ENCODE data around the gene BANF2. TPM values are rescaled to one million over a fixed set of nuclear protein-coding genes. Genes with fewer than 3 reads are reported as not detected.

BANF2 gene
- total and polyA plus RNA-seq, 2 donors, result 0.14 to 0.25 TPM

DNA sequence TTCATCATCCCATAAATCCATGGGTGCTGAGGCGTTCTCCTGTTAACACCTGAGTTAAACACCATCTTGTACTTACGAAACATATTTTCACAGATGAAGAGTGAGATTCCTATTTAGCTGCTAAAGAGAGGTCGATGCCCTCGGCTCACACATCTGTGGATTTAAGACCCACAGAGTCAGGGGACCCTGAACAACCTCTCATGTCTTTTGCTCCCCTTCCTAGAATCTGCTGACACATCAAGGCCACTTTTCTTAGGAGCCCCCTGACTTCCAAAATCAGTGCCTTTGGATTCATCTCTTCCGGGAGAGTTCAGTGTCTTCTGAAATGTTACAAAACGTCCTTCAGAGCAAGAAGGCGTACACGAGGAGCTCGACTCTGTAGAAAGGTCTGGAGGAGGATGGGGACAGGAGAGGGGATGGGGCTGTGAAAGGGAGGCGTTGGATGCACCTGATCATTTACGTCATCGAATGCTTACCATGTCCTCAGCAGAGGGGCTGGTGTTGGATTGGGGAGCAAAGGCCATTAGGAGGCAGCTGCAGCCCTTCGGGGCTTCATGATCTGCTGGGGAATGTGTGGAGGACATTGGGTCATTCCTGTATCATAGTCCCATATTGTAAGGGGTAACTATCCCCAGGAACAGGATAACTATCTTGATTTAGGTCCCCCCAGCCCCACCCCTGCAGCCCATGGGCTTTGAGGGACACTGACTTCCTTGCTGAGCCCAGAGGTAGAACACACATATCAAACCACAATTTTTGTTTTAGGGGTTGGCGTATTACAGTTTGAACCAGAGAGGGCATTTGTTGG is 22.9 kb downstream of the BANF2 start:
- Histone ChIP-seq H3K4me1 (ENCODE audit: control insufficient read depth in 2 of 2, insufficient read depth in 2 of 2, low read length in 2 of 2) (no peaks in the 10 kb centered on the region), H3K4me3 (ENCODE audit: low read length in 2 of 2) (no peak overlapping the region), H3K27me3 (ENCODE audit: control insufficient read depth in 2 of 2, insufficient read depth in 1 of 2, low read length in 1 of 2) (peaks cover 0 to 4% of the 10 kb centered on the region in 2 donors), H3K9me3 (ENCODE audit: control insufficient read depth in 2 of 2, insufficient read depth in 1 of 2, low read length in 1 of 2) (peaks cover 0 to 1% of the 10 kb centered on the region in 2 donors), H3K27ac (ENCODE audit: low read depth in 1 of 2, low read length in 1 of 2) (no peak overlapping the region), H3K36me3 (ENCODE audit: control insufficient read depth in 2 of 2, insufficient read depth in 2 of 2, low read length in 1 of 2) (no peaks in the 10 kb centered on the region)
- DNase-seq (ENCODE audit: low read depth in 6 of 9, low spot score in 9 of 9), result no peak
- WGBS, result 91% methylated on average over 14 of the region's 14 CpGs

DNA sequence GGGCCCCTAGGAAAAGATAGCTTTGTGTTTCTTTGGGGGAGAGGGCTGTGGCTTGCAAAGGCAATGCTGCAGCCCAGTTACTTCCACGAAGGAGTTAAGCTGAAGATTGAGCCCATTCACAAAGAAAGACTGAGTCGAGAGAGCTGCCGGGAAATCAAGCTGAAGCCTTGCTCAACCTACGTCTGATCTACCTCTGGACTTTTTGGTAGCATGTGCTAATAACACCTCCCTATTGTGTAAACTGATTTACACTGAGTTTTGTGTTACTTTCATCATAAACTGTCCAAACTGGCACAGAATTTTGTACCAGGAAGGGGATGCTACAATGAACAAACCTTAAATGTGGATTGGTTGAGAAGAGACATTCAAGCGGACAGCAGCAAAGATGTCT is 23.5 kb downstream of the BANF2 start:
- peaks cover 0 to 1% of the 10 kb centered on the region in 2 donors for H3K9me3 ChIP-seq (ENCODE audit: control insufficient read depth in 2 of 2, insufficient read depth in 1 of 2, low read length in 1 of 2)
- no peaks in the 10 kb centered on the region for H3K4me1 ChIP-seq (ENCODE audit: control insufficient read depth in 2 of 2, insufficient read depth in 2 of 2, low read length in 2 of 2)
- no peaks in the 10 kb centered on the region for H3K36me3 ChIP-seq (ENCODE audit: control insufficient read depth in 2 of 2, insufficient read depth in 2 of 2, low read length in 1 of 2)
- 96% methylated on average over 5 of the region's 5 CpGs for WGBS
- no peak for DNase-seq (ENCODE audit: low read depth in 6 of 9, low spot score in 9 of 9)
- H3K27ac ChIP-seq (ENCODE audit: low read depth in 1 of 2, low read length in 1 of 2), result no peak overlapping the region
- peaks cover 0 to 4% of the 10 kb centered on the region in 2 donors for H3K27me3 ChIP-seq (ENCODE audit: control insufficient read depth in 2 of 2, insufficient read depth in 1 of 2, low read length in 1 of 2)
- no peak overlapping the region for H3K4me3 ChIP-seq (ENCODE audit: low read length in 2 of 2)

DNA sequence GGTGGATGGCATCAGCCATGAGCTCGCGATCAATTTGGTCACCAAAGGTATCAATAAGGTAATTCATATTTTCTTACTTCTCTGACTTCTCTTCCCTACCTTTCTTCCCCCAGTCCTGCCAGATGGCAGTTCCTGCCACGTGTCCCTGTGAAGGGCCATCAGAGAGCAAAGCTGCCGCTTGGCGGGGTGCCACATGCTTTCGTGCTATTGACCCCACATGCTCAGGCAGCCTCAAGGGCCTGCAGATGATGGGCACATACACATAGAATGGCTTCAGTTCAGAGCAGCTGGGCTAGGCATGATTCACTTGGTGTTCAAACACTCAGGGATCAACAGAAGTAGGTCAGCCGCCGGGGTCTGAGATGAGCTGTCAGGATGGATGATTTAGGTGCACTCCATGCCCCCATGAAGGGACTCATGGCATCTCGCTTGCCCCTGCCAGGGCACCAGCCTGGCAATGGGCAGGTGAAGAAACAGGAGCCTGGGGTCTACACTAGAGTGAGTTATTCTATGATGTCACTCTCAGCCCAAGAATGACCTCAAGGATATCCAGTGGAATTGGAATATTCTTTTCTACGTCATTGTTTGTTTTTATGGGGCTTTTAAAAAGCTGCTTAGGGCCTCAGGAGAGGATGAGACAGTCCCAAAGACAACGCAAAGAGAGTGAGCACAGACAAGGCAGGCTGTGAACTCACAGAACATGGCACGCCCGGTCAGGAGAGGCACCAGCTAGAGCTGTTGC is 25.5 kb downstream of the BANF2 start:
- DNase-seq (ENCODE audit: low read depth in 6 of 9, low spot score in 9 of 9), result no peak
- 92% methylated on average over 13 of the region's 13 CpGs for WGBS

DNA sequence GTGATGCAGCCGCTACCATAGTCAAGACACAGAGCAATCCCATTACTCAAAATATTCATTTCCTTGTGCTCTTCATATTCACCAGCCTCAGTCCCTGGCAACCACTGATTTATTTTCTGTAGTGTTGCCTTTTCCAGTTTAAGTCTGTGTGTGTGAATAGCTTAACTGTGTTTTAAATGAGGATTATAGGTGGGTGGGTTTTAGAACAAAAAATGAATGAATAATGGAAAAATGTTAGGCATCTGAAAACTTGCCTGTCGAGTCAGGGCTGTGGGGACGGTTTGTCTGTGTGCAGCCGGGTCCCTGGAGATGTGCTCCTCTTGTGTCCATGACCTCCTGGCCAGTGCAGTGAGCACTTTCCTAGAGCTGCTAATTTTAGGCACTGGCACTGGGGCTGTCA is 27.1 kb downstream of the BANF2 start:
- no peaks in the 10 kb centered on the region for H3K4me1 ChIP-seq (ENCODE audit: control insufficient read depth in 2 of 2, insufficient read depth in 2 of 2, low read length in 2 of 2)
- WGBS, result 91% methylated on average over 4 of the region's 4 CpGs
- no peak overlapping the region for H3K27ac ChIP-seq (ENCODE audit: low read depth in 1 of 2, low read length in 1 of 2)
- no peak overlapping the region for H3K4me3 ChIP-seq (ENCODE audit: low read length in 2 of 2)
- H3K27me3 ChIP-seq (ENCODE audit: control insufficient read depth in 2 of 2, insufficient read depth in 1 of 2, low read length in 1 of 2), result peaks cover 0 to 8% of the 10 kb centered on the region in 2 donors
- H3K9me3 ChIP-seq (ENCODE audit: control insufficient read depth in 2 of 2, insufficient read depth in 1 of 2, low read length in 1 of 2), result peaks cover 0 to 1% of the 10 kb centered on the region in 2 donors
- no peaks in the 10 kb centered on the region for H3K36me3 ChIP-seq (ENCODE audit: control insufficient read depth in 2 of 2, insufficient read depth in 2 of 2, low read length in 1 of 2)
- no peak for DNase-seq (ENCODE audit: low read depth in 6 of 9, low spot score in 9 of 9)

More for the DNA sequence above, 25.5 kb downstream of the BANF2 start:
- H3K4me1 ChIP-seq (ENCODE audit: control insufficient read depth in 2 of 2, insufficient read depth in 2 of 2, low read length in 2 of 2), result no peaks in the 10 kb centered on the region
- no peak overlapping the region for H3K4me3 ChIP-seq (ENCODE audit: low read length in 2 of 2)
- H3K36me3 ChIP-seq (ENCODE audit: control insufficient read depth in 2 of 2, insufficient read depth in 2 of 2, low read length in 1 of 2), result no peaks in the 10 kb centered on the region
- H3K27ac ChIP-seq (ENCODE audit: low read depth in 1 of 2, low read length in 1 of 2), result no peak overlapping the region
- peaks cover 0 to 7% of the 10 kb centered on the region in 2 donors for H3K27me3 ChIP-seq (ENCODE audit: control insufficient read depth in 2 of 2, insufficient read depth in 1 of 2, low read length in 1 of 2)
- peaks cover 0 to 1% of the 10 kb centered on the region in 2 donors for H3K9me3 ChIP-seq (ENCODE audit: control insufficient read depth in 2 of 2, insufficient read depth in 1 of 2, low read length in 1 of 2)

DNA sequence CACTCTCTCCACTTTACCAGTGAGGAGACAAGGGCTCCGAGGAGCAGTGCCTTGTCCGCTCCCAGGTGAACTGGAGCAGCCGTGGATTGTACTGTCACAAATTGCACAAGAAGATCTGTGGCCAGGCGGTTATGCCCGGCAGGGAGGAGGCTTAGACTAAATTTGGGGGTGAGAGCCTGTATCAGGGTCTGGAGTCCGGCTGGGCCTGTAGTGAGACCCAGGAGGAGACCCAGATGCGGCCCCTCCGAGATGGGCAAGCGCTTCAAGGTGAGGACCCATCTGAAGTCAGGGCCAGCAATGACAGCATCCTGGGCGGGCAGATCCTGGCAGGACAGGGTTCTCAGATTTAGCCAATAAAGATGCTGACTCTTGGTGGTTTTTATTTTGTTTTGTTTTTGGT is 27.6 kb downstream of the BANF2 start:
- Histone ChIP-seq H3K27me3 (ENCODE audit: control insufficient read depth in 2 of 2, insufficient read depth in 1 of 2, low read length in 1 of 2) (peaks cover 0 to 8% of the 10 kb centered on the region in 2 donors), H3K36me3 (ENCODE audit: control insufficient read depth in 2 of 2, insufficient read depth in 2 of 2, low read length in 1 of 2) (no peaks in the 10 kb centered on the region), H3K27ac (ENCODE audit: low read depth in 1 of 2, low read length in 1 of 2) (no peak overlapping the region), H3K4me3 (ENCODE audit: low read length in 2 of 2) (no peak overlapping the region), H3K9me3 (ENCODE audit: control insufficient read depth in 2 of 2, insufficient read depth in 1 of 2, low read length in 1 of 2) (peaks cover 0 to 1% of the 10 kb centered on the region in 2 donors), H3K4me1 (ENCODE audit: control insufficient read depth in 2 of 2, insufficient read depth in 2 of 2, low read length in 2 of 2) (no peaks in the 10 kb centered on the region)
- WGBS, result 98% methylated on average over 10 of the region's 10 CpGs
- no peak for DNase-seq (ENCODE audit: low read depth in 6 of 9, low spot score in 9 of 9)

DNA sequence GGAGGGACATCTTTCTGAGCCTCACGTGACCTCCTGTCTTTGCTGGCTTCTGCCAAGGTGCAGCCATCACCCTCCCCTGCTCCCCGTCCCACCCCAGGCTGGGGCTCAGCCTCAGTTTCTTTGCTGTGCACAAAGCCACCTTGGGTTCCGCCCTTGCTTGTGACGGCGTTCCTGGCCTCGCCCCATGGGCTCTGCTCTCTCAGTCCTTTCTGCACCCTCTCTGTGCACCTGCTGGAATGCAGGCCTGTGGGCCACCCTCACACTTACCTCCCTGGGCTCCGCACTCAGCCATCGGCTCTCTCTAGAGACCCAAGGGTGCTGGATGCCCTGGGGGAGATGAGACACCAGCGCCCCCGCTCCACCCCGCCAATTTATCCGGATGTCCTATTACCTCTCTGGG is 28.3 kb downstream of the BANF2 start:
- Histone ChIP-seq H3K4me1 (ENCODE audit: control insufficient read depth in 2 of 2, insufficient read depth in 2 of 2, low read length in 2 of 2) (no peaks in the 10 kb centered on the region), H3K9me3 (ENCODE audit: control insufficient read depth in 2 of 2, insufficient read depth in 1 of 2, low read length in 1 of 2) (peaks cover 0 to 1% of the 10 kb centered on the region in 2 donors), H3K4me3 (ENCODE audit: low read length in 2 of 2) (no peak overlapping the region), H3K27me3 (ENCODE audit: control insufficient read depth in 2 of 2, insufficient read depth in 1 of 2, low read length in 1 of 2) (peaks cover 0 to 6% of the 10 kb centered on the region in 2 donors), H3K36me3 (ENCODE audit: control insufficient read depth in 2 of 2, insufficient read depth in 2 of 2, low read length in 1 of 2) (no peaks in the 10 kb centered on the region), H3K27ac (ENCODE audit: low read depth in 1 of 2, low read length in 1 of 2) (no peak overlapping the region)
- WGBS, result 92% methylated on average over 12 of the region's 12 CpGs
- DNase-seq (ENCODE audit: low read depth in 6 of 9, low spot score in 9 of 9), result no peak

DNA sequence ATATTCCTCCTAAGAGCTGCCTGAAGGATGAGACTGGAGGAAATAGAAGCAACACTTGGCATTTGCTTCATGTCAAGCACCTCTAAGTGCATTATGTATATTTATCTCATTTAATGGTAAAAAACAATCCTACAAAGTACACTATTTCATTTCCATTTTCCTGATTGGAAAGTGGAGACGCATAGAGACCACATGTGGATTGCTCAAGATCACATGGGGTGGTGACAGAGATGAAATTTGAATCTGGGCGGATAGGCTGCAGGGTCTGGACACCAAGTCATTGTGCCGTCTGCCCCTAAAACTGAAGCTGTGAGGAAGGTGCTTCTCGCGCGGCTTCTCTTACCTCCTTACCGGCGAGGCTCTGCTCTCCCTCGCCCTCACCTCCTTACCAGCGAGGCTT is 30.3 kb downstream of the BANF2 start:
- Histone ChIP-seq H3K9me3 (ENCODE audit: control insufficient read depth in 2 of 2, insufficient read depth in 1 of 2, low read length in 1 of 2) (peaks cover 0 to 1% of the 10 kb centered on the region in 2 donors), H3K4me1 (ENCODE audit: control insufficient read depth in 2 of 2, insufficient read depth in 2 of 2, low read length in 2 of 2) (no peaks in the 10 kb centered on the region), H3K4me3 (ENCODE audit: low read length in 2 of 2) (no peak overlapping the region), H3K27ac (ENCODE audit: low read depth in 1 of 2, low read length in 1 of 2) (no peak overlapping the region), H3K36me3 (ENCODE audit: control insufficient read depth in 2 of 2, insufficient read depth in 2 of 2, low read length in 1 of 2) (no peaks in the 10 kb centered on the region), H3K27me3 (ENCODE audit: control insufficient read depth in 2 of 2, insufficient read depth in 1 of 2, low read length in 1 of 2) (peaks cover 0 to 6% of the 10 kb centered on the region in 2 donors)
- no peak for DNase-seq (ENCODE audit: low read depth in 6 of 9, low spot score in 9 of 9)
- 94% methylated on average over 10 of the region's 10 CpGs for WGBS

DNA sequence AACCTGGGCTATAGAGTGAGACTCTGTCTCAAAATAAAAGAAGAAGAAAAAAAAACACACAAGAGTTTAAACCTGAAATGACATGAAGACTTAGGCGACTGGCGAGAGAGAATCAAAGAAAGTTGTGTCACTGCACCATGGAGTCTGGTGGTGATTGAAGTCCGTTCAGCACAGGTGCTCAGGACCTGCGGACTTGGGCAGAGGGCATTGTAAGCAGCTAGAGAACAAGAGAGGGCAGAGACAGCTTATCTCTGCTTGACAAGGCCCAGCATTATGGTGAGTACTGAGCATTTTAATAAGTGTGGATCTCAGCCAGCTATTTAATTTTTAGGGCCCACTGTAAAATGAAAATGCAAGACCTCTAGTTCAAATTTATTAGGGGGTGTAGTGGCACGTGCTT is 31.5 kb downstream of the BANF2 start:
- Histone ChIP-seq H3K4me1 (ENCODE audit: control insufficient read depth in 2 of 2, insufficient read depth in 2 of 2, low read length in 2 of 2) (no peaks in the 10 kb centered on the region), H3K27ac (ENCODE audit: low read depth in 1 of 2, low read length in 1 of 2) (no peak overlapping the region), H3K9me3 (ENCODE audit: control insufficient read depth in 2 of 2, insufficient read depth in 1 of 2, low read length in 1 of 2) (peaks cover 0 to 1% of the 10 kb centered on the region in 2 donors), H3K27me3 (ENCODE audit: control insufficient read depth in 2 of 2, insufficient read depth in 1 of 2, low read length in 1 of 2) (peaks cover 0 to 4% of the 10 kb centered on the region in 2 donors), H3K36me3 (ENCODE audit: control insufficient read depth in 2 of 2, insufficient read depth in 2 of 2, low read length in 1 of 2) (no peaks in the 10 kb centered on the region), H3K4me3 (ENCODE audit: low read length in 2 of 2) (no peak overlapping the region)
- no peak for DNase-seq (ENCODE audit: low read depth in 6 of 9, low spot score in 9 of 9)
- 95% methylated on average over 5 of the region's 5 CpGs for WGBS

DNA sequence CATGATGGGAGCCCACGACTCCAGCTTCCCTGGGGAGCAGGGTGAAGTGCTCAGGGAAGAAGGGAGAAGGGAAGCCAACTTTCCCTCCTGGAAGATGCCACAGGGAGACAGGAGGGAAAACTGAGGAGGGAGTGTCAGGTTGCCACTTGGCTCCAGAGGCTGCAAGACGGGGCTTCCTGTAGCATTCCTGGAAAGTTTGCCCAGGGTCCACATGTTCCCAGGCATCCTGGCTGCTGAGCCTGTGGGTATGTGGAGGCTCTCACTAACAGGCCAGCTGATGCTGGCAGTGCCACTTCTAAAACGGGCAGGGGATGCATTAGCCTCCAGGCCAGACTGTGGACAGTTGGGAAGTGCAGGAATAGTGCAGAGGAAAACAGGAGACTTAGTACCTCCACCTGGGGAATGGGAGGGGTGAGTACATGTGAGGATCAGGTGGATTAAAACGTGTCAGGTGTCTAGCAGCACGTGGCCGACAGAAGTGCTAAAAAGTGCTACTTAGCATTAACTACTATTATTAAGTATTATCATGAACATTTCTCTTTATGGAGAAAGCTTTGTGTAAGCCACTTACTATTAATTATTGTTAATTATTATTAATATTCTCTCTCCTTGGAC is 33.2 kb downstream of the BANF2 start:
- Histone ChIP-seq H3K27ac (ENCODE audit: low read depth in 1 of 2, low read length in 1 of 2) (no peak overlapping the region), H3K27me3 (ENCODE audit: control insufficient read depth in 2 of 2, insufficient read depth in 1 of 2, low read length in 1 of 2) (peaks cover 0 to 4% of the 10 kb centered on the region in 2 donors), H3K4me3 (ENCODE audit: low read length in 2 of 2) (no peak overlapping the region), H3K9me3 (ENCODE audit: control insufficient read depth in 2 of 2, insufficient read depth in 1 of 2, low read length in 1 of 2) (no peaks in the 10 kb centered on the region), H3K36me3 (ENCODE audit: control insufficient read depth in 2 of 2, insufficient read depth in 2 of 2, low read length in 1 of 2) (no peaks in the 10 kb centered on the region), H3K4me1 (ENCODE audit: control insufficient read depth in 2 of 2, insufficient read depth in 2 of 2, low read length in 2 of 2) (no peaks in the 10 kb centered on the region)
- WGBS, result 90% methylated on average over 6 of the region's 6 CpGs
- DNase-seq (ENCODE audit: low read depth in 6 of 9, low spot score in 9 of 9), result no peak

Data from thymus (tissue), 11 donors.